Retinal pigment epithelial cell (primary cell): ENCODE results near the gene PAM16.
"Not testable (repeated sequence)": the region's sequence is repeated elsewhere in the genome, so short reads cannot be mapped to it uniquely, and the experiment has no call there.

Experiments used
- DNase-seq: peaks from one replicate; pipeline ENCODE4 v3.0.0-alpha.2; 2010; ENCODE audit warnings: low read depth
- H3K4me3 ChIP-seq: 2 replicates; pipeline ENCODE4 v1.5.1; 2011; ENCODE audit warnings: mild to moderate bottlenecking, low read length, control low read depth, moderate library complexity
- CTCF ChIP-seq: conservative IDR thresholded peaks from 2 replicates; pipeline ENCODE4 v1.5.1; 2011; ENCODE audit warnings: low read depth, low read length, control low read depth, inconsistent platforms

PAM16 gene

GRCh38 chr16:4350787-4351659, at the start of gene PAM16:
TSS of gene PAM16 (minus strand) at chr16:4351321. CDS start at chr16:4351234, 87 bp downstream.
- H3K4me3 ChIP-seq = peak within 1 kb of the TSS; percentile 79
- DNase-seq = peak; percentile 75
- TF ChIP-seq CTCF = no peak

GRCh38 chr16:4399001-4399730, 48.0 kb upstream of the PAM16 start:
- DNase-seq = no peak
- TF ChIP-seq CTCF = no peak
- no peak overlapping the region for H3K4me3 ChIP-seq

- TF ChIP-seq CTCF = no peak
- H3K4me3 ChIP-seq = no peak overlapping the region
- no peak for DNase-seq
These were observed 44.1 kb upstream of the PAM16 start for GRCh38 chr16:4395055-4395726.

GRCh38 chr16:4393850-4394249, 42.7 kb upstream of the PAM16 start:
- not testable (repeated sequence) for DNase-seq, H3K4me3 ChIP-seq

- no peak overlapping the region for H3K4me3 ChIP-seq
- no peak for DNase-seq
- TF ChIP-seq CTCF = no peak
These were observed 42.1 kb upstream of the PAM16 start for GRCh38 chr16:4393240-4393600.

- no peak for DNase-seq
- no peak overlapping the region for H3K4me3 ChIP-seq
- no peak for TF ChIP-seq CTCF
These were observed 41.5 kb upstream of the PAM16 start for GRCh38 chr16:4392382-4393239.
